Lower leg skin (tissue), 4 donors: ENCODE measurements around the gene GRB10. TPM values are rescaled to one million over a fixed set of nuclear protein-coding genes. Genes with fewer than 3 reads are reported as not detected.

ENCODE experiments used
- DNase-seq, 2 donors: peaks; one replicate each; pipeline ENCODE4 v3.0.0-alpha.2; 2019; ENCODE audit warnings: low spot score in 2 of 2
- H3K4me3 ChIP-seq: fragments of 200-600 bp; sonication (generic); 2 replicates; pipeline ENCODE4 v1.5.1; 2017; ENCODE audit warnings: mild to moderate bottlenecking, low read depth; ENCODE audit not compliant: poor library complexity, severe bottlenecking
- CTCF ChIP-seq, 3 donors: fragments of 450-650 bp; IDR thresholded peaks; one replicate each; pipeline ENCODE4 v1.5.1; 2016; ENCODE audit warnings: antibody characterized with exemption in 3 of 3, mild to moderate bottlenecking in 3 of 3, moderate library complexity in 2 of 3
- POLR2A ChIP-seq, 2 donors: fragments of 450-650 bp; IDR thresholded peaks; one replicate each; pipeline ENCODE4 v1.6.1; 2016 to 2017; ENCODE audit warnings: antibody characterized with exemption in 2 of 2, mild to moderate bottlenecking in 1 of 2, moderate library complexity in 1 of 2
- WGBS, 2 donors: methylation state at CpG; one replicate each; pipeline ENCODE4 v1.1.5; 2018; 5-methylcytosine and 5-hydroxymethylcytosine counted together
- intact Hi-C: fragments of 100-400 bp; cut with DNase I; formaldehyde crosslinking; loops from one replicate; pipeline ENCODE4 v1.15.0; 2023; ENCODE audit warnings: low total_unique reads
- total RNA-seq, 4 donors: library from RNA; depleted of rRNA; stranded (reverse); fragments of >200 nt; gene quantifications; one replicate each; pipeline ENCODE4 v1.1.0, GENCODE V29; 2016

Gene GRB10
- total RNA-seq, 4 donors from 2014 or later: 6.6 to 25.7 (median 15.2) TPM

- TF ChIP-seq POLR2A (IDR thresholded peaks at IDR 0.05) (no peak), CTCF (IDR thresholded peaks at IDR 0.05) (no peak)
- no peak overlapping the region for H3K4me3 ChIP-seq
- 81 to 83% methylated on average over 30 of the region's 30 CpGs for WGBS, 2 donors
- intact Hi-C loops: no loop called here
- DNase-seq: peak in 1 of 2 donors; percentile 86
These were observed 122.5 kb downstream of the GRB10 start for GRCh38 chr7:50660040-50660829.

GRCh38 chr7:50659329-50659965 lies 123.2 kb downstream of the GRB10 start:
- no peak overlapping the region for H3K4me3 ChIP-seq
- WGBS, 2 donors: 92 to 93% methylated on average over 17 of the region's 17 CpGs
- intact Hi-C loops: no loop called here

GRCh38 chr7:50658696-50659095 lies 124.0 kb downstream of the GRB10 start:
- peak; percentile 9 to 78 for DNase-seq
- TF ChIP-seq CTCF (IDR thresholded peaks at IDR 0.05) (no peak), POLR2A (IDR thresholded peaks at IDR 0.05) (no peak)
- 92% methylated on average over 11 of the region's 11 CpGs for WGBS, 2 donors
- intact Hi-C loops: no loop called here
- no peak overlapping the region for H3K4me3 ChIP-seq

More at GRCh38 chr7:50659329-50659965, 123.2 kb downstream of the GRB10 start:
- TF ChIP-seq CTCF (IDR thresholded peaks at IDR 0.05) (no peak), POLR2A (IDR thresholded peaks at IDR 0.05) (no peak)
- DNase-seq: peak in 1 of 2 donors; percentile 75

- peak in 1 of 2 donors; percentile 62 for DNase-seq
- no peak overlapping the region for H3K4me3 ChIP-seq
- WGBS, 2 donors: 79 to 86% methylated on average over 7 of the region's 7 CpGs
- intact Hi-C loops: no loop called here
- TF ChIP-seq CTCF (IDR thresholded peaks at IDR 0.05) (no peak), POLR2A (IDR thresholded peaks at IDR 0.05) (no peak)
These were observed 124.8 kb downstream of the GRB10 start for GRCh38 chr7:50657912-50658311.

- no peak overlapping the region for H3K4me3 ChIP-seq
- DNase-seq: peak; percentile 75 to 93
- TF ChIP-seq POLR2A (IDR thresholded peaks at IDR 0.05): no peak
- no peak for TF ChIP-seq CTCF (IDR thresholded peaks at IDR 0.05)
- 47 to 64% methylated on average over 9 of the region's 9 CpGs for WGBS, 2 donors
- intact Hi-C loops: no loop called here
These were observed 125.3 kb downstream of the GRB10 start for GRCh38 chr7:50657341-50657873.
